Stimulated activated CD8-positive, alpha-beta memory T cell treated with anti-CD3 and anti-CD28 coated beads, Interleukin-2, amount 100 ng/mL, for 1 hour (primary cell): ENCODE data around the gene RIPK1.
"Not testable (repeated sequence)": the region's sequence is repeated elsewhere in the genome, so short reads cannot be mapped to it uniquely, and the experiment has no call there.

Experiments
- DNase-seq, 2 donors: peaks; one replicate each; pipeline ENCODE4 v3.0.0-alpha.2; 2020; ENCODE audit warnings: low read depth in 2 of 2

Gene RIPK1

GRCh38 chr6:3045777-3046176 is 22.5 kb upstream of the RIPK1 start:
- no peak for DNase-seq

GRCh38 chr6:3046295-3046694 is 22.0 kb upstream of the RIPK1 start:
- no peak for DNase-seq

GRCh38 chr6:3048009-3048408 is 20.3 kb upstream of the RIPK1 start:
- not testable (repeated sequence) for DNase-seq

- DNase-seq = no peak
Measured at GRCh38 chr6:3052481-3053230, 15.6 kb upstream of the RIPK1 start.

- no peak for DNase-seq
Measured at GRCh38 chr6:3053231-3053508, 15.1 kb upstream of the RIPK1 start.

- not testable (repeated sequence) for DNase-seq
Measured at GRCh38 chr6:3054229-3055157, 13.8 kb upstream of the RIPK1 start.

GRCh38 chr6:3055158-3055499 is 13.2 kb upstream of the RIPK1 start:
- DNase-seq = not testable (repeated sequence)

- no peak for DNase-seq
Measured at GRCh38 chr6:3057063-3057770, 11.1 kb upstream of the RIPK1 start.

GRCh38 chr6:3058957-3059356 is 9.3 kb upstream of the RIPK1 start:
- DNase-seq = no peak

- DNase-seq = not testable (repeated sequence)
Measured at GRCh38 chr6:3060092-3060491, 8.2 kb upstream of the RIPK1 start.

GRCh38 chr6:3061501-3061941 is 6.8 kb upstream of the RIPK1 start:
- no peak for DNase-seq

- DNase-seq = not testable (repeated sequence)
Measured at GRCh38 chr6:3063340-3063732, 5.0 kb upstream of the RIPK1 start.

- DNase-seq = peak; percentile 79 to 85
Measured at GRCh38 chr6:3063733-3064700, 4.3 kb upstream of the RIPK1 start.

GRCh38 chr6:3071568-3071967 is 3.3 kb downstream of the RIPK1 start:
- no peak for DNase-seq

- no peak for DNase-seq
Measured at GRCh38 chr6:3072798-3073197, 4.5 kb downstream of the RIPK1 start.

- no peak for DNase-seq
Measured at GRCh38 chr6:3073382-3073781, 5.1 kb downstream of the RIPK1 start.

- DNase-seq = no peak
Measured at GRCh38 chr6:3075772-3076113, 7.4 kb downstream of the RIPK1 start.

- no peak for DNase-seq
Measured at GRCh38 chr6:3076320-3076719, 8.0 kb downstream of the RIPK1 start.

GRCh38 chr6:3077430-3077829 is 9.1 kb downstream of the RIPK1 start:
- no peak for DNase-seq

GRCh38 chr6:3078952-3079351 is 10.7 kb downstream of the RIPK1 start:
- DNase-seq = not testable (repeated sequence)

GRCh38 chr6:3079682-3080081 is 11.4 kb downstream of the RIPK1 start:
- no peak for DNase-seq
